ENCODE measurements around the gene SLC17A9.
A peak's percentile ranks its signal among the peaks of the same experiment; 100 is the strongest.

Gene SLC17A9

DNA sequence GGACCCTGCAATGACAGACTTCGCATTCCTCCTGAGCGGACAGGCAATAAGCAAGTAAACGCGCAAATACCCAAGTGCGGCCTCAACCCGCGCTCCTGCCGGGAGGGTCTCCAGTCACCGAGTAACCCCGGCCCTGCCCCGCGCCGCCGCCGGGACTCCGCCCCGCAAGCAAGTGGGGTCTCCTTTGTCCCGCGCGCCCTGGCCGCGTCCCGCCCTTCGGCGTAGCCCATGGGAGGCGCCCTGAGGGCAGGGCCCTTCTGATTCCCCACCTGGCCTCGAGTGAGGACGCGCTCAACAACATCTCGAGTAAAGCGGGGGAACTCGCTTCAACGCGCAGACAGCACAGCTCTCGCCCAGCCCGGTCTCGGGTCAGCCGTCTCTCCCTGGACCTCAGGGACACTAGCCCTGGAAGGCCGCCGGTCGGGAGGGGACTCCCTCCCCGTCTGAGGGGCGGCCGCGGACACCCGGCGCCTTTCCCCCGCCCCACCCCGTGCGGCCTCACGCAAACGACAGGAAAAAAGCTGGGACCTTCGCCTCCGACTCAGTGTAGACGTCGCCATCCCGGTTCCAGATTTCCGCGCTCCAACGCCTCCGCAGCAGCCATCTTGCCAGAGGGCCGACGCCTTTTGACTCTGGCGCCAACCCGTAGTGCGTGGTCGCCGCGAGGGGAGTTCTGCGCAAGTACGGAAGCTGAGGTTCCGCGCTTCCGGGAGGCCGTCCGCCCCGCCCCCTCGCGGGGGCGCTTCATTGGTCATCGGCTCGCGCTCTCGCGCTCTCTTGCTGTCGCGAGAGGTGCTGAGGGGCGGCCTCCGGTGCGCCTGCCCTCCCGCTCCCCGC, 15.0 kb upstream of the SLC17A9 start:
- peak; percentile 91 to 96 for DNase-seq (ENCODE audit: extremely low read depth in 1 of 2, low read depth in 1 of 2)

DNA sequence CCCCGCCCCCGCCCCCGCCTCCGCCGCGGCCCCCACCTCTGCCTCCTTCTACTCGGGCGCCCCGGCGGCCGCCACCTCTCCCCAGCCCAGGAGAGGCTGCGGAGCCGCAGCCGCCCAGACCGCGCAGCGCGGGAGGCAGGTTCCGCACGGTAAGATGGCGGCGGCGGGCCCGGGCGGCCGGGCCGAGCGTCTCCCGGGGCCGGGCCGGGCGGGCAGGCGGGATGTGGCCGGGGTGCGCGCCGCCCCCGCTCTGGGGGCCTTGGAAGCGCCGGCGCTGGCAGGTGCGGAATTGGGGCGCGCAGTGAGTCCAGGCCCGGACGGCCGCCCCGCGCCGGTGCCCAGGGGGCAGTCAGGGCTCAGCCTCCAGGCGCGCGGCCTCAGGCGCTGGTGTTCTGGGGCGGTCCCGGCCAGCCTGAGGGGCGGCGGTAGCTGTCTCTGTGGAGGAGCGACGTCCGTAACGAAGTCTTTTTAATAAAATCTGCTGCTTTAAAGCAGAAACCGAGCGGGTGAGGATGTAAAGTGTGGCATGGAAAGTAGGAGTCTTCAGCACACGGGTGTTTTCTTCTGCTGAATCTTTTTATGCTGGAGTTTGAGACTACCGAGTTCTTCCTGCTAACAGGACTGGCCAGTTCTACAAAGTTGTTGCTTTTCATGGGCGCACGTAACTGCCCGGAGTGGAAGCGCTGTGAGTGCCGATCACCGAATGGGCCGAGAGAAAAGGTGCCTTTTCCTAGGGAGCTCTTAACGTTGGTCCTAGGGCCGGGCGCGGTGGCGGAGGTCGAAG, 14.2 kb upstream of the SLC17A9 start, which contains the start of gene GID8:
Gene GID8, plus strand, starts transcription at position 43 of the 784 bp plus-strand sequence. CDS start 3,356 bp downstream, outside the sequence.
- DNase-seq (ENCODE audit: extremely low read depth in 1 of 2, low read depth in 1 of 2) = no peak

- no peak for DNase-seq (ENCODE audit: extremely low read depth in 1 of 2, low read depth in 1 of 2)
These were observed 11.6 kb upstream of the SLC17A9 start for GRCh38 chr20:62940875-62941274.

- no peak for DNase-seq (ENCODE audit: extremely low read depth in 1 of 2, low read depth in 1 of 2)
These were observed 10.7 kb upstream of the SLC17A9 start for GRCh38 chr20:62941792-62942191.

DNA sequence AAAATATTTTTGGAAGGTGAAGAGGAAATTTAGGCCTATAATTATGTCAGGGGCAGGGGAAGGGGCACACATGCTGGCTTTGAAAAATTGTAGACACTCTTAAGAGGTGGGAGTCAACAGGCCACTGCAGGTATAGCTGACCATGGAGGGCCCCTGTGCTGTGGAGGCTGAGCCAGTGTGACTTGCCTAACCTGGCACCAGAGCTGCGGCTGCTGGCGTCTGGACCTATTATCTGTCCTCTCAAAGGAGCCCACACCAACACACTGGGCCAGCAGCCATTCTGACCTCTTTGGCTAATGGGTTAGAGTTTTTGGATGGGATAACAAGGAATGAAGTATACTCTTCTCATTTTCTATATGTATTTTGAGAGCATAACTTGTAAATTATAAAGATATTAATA, 10.1 kb upstream of the SLC17A9 start:
- no peak for DNase-seq (ENCODE audit: extremely low read depth in 1 of 2, low read depth in 1 of 2)

GRCh38 chr20:62943396-62943795, 9.1 kb upstream of the SLC17A9 start:
- no peak for DNase-seq (ENCODE audit: extremely low read depth in 1 of 2, low read depth in 1 of 2)

- DNase-seq (ENCODE audit: extremely low read depth in 1 of 2, low read depth in 1 of 2) = no peak
These were observed 8.3 kb upstream of the SLC17A9 start for GRCh38 chr20:62944184-62944583.

GRCh38 chr20:62944746-62945145, 7.8 kb upstream of the SLC17A9 start:
- no peak for DNase-seq (ENCODE audit: extremely low read depth in 1 of 2, low read depth in 1 of 2)

- no peak for DNase-seq (ENCODE audit: extremely low read depth in 1 of 2, low read depth in 1 of 2)
These were observed 6.7 kb upstream of the SLC17A9 start for GRCh38 chr20:62945771-62946339.

- DNase-seq (ENCODE audit: extremely low read depth in 1 of 2, low read depth in 1 of 2) = no peak
These were observed 5.6 kb upstream of the SLC17A9 start for GRCh38 chr20:62946918-62947317.

- DNase-seq (ENCODE audit: extremely low read depth in 1 of 2, low read depth in 1 of 2) = no peak
These were observed 4.8 kb upstream of the SLC17A9 start for GRCh38 chr20:62947532-62948300.

- DNase-seq (ENCODE audit: extremely low read depth in 1 of 2, low read depth in 1 of 2) = no peak
These were observed 3.2 kb upstream of the SLC17A9 start for GRCh38 chr20:62949153-62949821.

DNA sequence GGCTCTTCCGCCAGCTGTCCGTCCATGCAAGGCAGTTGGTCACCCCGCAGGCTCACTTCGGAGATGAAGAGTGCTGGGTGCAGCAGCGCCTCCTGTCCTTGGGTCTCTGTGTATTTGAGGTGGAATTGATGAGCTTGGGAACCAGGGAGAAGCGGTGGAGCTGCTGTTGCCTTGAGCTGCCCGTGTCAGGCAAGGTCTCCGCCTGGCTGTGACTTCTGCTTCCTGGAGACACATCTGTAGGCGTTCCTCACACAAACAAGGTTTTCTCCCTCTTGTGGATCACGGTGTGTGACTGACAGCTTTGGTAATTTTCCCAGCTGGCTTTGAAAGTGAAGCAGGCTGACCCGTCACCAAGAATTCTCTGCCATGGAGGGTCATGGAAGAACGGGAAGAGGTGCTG, 2.5 kb upstream of the SLC17A9 start:
- no peak for DNase-seq (ENCODE audit: extremely low read depth in 1 of 2, low read depth in 1 of 2)

GRCh38 chr20:62950741-62951140, 1.8 kb upstream of the SLC17A9 start:
- no peak for DNase-seq (ENCODE audit: extremely low read depth in 1 of 2, low read depth in 1 of 2)

DNA sequence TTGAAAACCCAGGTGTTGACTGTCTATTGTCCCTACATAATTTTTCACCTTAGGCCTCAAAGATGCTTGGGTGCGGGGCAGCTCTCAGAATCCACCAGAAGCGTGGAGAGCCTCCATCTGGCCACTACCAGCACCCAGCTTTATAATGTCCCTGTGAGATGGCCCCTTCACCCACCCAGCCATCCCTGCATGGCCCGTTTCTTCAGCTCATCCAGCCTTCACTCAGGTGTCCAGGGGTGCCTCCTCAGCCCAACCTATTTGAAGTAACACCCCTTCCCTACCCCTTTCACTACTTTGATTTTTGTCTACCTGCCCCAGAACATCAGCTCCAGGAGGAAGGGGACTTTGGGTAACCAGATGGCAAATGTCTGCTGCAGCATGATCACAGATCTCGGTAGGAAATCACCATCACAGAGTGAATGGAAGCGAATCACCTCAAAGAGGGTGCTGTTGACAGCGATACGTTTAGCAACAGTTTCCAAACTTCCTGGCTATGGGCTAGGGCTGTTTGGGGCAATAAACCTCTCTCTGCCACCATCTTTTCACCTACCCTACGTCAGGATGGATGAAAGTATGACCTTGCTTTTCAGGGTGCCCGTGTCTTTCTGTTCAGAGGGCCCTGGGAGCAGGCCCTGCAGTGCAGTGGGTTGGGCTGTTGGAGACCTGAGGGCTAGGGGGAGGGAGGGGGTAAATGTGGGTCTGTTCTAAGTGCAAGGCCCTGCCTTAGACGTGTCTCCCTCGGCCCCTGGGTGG, 1.2 kb upstream of the SLC17A9 start:
- no peak for DNase-seq (ENCODE audit: extremely low read depth in 1 of 2, low read depth in 1 of 2)

DNA sequence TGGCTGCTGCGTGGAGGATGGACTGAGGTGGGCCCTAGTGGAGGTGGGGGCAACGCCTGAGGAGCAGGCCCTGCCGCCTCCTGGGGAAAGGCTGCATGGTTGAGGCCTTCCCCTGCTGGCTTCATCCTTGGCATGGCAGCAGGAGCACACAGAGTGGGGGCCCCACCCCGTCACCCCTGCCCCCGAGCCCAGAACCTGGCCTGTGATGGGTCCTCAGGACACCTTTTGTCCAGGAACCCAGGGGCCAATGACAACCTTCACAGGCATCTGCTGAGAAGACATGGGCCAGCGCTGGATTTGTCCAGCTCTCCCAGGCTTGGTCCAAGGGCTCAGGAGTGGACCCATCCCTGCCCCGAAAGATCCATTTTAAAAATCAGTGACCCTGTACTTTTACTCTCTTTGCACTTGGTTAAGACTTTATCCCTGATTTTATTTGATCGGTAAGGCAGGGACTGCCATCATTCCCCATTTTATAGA, 575 bp upstream of the SLC17A9 start:
- no peak for DNase-seq (ENCODE audit: extremely low read depth in 1 of 2, low read depth in 1 of 2)

GRCh38 chr20:62952968-62953838, 694 bp downstream of the SLC17A9 start:
- DNase-seq (ENCODE audit: extremely low read depth in 1 of 2, low read depth in 1 of 2) = no peak

- DNase-seq (ENCODE audit: extremely low read depth in 1 of 2, low read depth in 1 of 2) = peak; percentile 27 to 53
These were observed 1.6 kb downstream of the SLC17A9 start for GRCh38 chr20:62953839-62954703.
